Subcutaneous adipose tissue (tissue), 4 donors: ENCODE data around the gene TMED3. TPM values are rescaled to one million over a fixed set of nuclear protein-coding genes. Genes with fewer than 3 reads are reported as not detected.

Source experiments
- total RNA-seq, 4 donors: library from RNA; depleted of rRNA; stranded (reverse); fragments of >200 nt; gene quantifications; one replicate each; pipeline ENCODE4 v1.1.0, GENCODE V29; 2016
- TF ChIP-seq, protein P1 (sequence below): fragments of 450-650 bp; IDR thresholded peaks from one replicate; pipeline ENCODE4 v1.5.1; 2016; ENCODE audit warnings: low read depth, mild to moderate bottlenecking, control low read depth, antibody characterized with exemption, moderate library complexity

The TMED3 gene
- total RNA-seq, 4 donors from 2014 or later = 7.9 to 55.9 (median 14.8) TPM

DNA sequence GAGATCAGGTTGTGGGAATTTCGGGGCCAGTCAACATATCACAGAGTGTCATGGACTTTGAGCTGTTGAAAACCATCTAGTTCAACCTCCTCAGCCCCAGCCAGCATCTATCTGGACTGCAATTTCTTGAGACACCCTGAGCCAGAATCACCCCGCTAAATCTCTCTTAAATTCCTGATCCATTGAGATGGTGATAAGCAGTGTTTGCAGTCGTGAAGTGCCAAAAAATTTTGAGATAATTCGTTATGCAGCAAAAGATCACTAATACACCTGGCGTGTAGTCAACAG, 29.3 kb downstream of the TMED3 start:
- TF ChIP-seq, protein P1, sequence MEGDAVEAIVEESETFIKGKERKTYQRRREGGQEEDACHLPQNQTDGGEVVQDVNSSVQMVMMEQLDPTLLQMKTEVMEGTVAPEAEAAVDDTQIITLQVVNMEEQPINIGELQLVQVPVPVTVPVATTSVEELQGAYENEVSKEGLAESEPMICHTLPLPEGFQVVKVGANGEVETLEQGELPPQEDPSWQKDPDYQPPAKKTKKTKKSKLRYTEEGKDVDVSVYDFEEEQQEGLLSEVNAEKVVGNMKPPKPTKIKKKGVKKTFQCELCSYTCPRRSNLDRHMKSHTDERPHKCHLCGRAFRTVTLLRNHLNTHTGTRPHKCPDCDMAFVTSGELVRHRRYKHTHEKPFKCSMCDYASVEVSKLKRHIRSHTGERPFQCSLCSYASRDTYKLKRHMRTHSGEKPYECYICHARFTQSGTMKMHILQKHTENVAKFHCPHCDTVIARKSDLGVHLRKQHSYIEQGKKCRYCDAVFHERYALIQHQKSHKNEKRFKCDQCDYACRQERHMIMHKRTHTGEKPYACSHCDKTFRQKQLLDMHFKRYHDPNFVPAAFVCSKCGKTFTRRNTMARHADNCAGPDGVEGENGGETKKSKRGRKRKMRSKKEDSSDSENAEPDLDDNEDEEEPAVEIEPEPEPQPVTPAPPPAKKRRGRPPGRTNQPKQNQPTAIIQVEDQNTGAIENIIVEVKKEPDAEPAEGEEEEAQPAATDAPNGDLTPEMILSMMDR = no peak

DNA sequence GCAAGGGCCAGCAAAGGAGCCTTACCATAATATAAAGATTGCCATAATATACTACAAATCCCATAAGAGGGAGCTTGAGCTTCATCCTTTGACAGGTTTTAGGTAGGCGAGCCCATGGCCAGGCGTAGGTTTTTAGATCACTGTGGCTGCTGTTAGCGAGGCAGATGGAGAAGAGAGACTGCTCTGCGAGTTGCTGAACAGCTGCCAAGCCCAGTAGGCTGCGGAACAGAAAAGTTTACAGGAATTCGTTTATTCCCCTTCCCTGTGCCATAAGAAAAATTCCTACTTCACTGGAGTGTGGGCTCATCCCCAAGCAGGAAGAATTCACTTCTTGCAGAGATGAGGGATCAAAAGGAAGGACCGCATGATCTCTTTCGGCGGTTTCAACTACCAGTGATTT, 30.5 kb downstream of the TMED3 start:
- TF ChIP-seq, protein P1 = no peak

DNA sequence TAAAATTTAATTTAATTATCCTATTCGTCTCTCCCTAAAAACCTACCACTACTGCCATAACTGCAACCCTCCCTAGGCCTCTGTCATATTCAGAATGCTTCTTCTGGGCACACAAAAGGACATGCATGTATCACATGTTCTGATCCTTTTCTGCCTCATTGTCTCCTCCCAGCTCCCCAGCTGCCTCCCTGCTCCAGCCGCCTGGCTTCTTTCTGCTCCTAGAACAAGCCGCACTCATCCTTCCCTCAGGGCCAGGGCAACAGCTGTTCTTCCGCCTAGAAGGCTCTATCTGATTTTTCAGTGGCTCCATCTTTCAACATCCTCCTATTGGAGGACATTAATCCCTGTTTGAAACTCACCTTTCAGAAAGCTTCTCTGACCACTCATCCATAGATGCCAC, 38.6 kb downstream of the TMED3 start:
- TF ChIP-seq, protein P1 = no peak

DNA sequence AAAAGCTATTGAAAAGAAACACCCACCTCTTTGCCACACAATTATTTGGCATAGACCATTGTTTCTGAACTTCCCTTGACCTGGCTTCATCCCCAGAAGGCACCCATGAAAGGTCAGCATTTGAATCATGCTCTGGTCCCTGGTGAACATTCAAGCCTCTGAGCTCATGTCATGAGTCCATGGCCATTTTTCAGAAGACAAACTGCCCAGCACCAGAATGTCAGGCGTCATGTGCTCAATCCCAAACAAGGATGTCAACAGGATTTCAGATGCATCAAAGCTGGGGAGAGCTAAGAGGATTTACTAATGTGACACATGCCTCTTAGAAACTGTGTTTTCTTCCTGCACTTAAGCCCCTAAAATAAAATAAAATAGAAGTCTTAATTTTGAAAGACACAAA, 41.3 kb downstream of the TMED3 start:
- TF ChIP-seq, protein P1 = no peak

DNA sequence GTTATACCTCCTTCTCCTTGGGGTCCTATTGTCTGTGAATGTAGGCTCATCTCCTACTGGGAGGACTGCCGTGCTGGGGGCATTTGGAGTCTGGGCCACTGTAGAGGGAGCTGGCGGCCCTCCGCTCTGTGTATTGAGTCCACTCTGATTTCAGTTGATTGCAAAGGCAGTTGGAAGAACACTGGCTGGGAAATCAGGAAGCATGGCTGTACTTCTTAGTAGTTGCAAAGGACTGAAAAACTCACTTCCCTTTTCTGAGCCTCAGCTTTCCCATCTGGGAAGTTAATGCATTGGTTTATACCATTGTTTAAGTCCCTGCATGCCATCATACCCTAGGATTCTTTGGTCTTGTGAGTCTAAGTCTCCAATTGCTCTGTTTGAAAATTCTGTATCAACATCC, 46.7 kb downstream of the TMED3 start:
- TF ChIP-seq, protein P1 = no peak

DNA sequence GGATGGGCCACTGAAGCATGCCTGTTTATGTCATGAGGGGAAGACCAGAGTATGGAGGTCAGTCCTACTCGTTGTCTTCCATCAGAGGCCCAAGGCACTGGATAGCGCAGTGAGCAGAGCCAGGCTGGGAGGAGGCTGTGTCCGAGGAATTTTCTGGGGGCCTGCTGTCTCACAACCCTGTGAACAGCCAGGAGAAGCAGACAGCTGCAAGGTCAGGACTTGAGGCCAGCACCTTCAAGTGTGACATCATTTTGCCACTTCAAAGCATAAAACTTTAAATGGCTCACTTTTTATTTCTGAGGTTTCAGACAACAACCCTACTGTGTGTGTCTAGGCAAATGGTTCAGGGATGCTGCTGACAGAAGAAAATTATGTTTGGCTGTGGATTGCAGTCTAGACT, 47.2 kb downstream of the TMED3 start:
- TF ChIP-seq, protein P1 = no peak

DNA sequence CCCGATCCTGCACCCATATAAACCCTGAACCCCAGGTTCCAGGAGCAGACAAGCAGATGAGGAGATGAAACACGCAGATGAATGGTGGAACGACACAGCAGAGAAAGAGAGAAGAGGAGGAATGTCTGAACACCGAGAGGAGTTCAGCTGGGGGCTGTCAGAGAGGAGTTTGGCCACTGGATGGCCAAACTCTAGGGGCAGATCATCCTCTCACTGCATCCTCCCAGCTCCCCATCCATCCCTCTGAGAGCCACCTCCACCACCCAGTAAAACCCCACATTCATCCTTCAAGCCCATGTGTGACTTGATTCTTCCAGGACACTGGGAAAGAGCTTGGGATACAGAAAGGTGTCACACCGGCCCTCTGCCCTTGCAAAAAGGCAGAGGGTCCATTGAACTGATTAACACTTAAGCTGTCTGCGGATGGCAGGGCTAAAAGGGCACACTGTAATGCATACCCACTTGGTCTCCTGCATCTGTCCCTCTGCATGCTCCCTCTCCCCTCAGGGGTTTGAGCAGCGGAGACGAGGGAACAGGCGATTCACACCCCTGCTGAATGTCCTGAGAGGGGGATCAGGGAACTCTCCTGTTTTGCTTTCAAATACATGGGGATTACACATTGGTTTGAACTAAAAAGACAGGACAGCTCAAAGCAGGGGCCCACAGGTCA, 53.8 kb downstream of the TMED3 start:
- TF ChIP-seq, protein P1 = no peak
